SU-DHL-6 (cell line): ENCODE data around the gene METRN.

Source experiments
- CTCF ChIP-seq: fragments of 200-600 bp; sonication (generic); IDR thresholded peaks from one replicate; pipeline ENCODE4 v1.5.1; 2017; ENCODE audit warnings: antibody characterized with exemption, mild to moderate bottlenecking, low read length, moderate library complexity; ENCODE audit not compliant: insufficient read depth, poor library complexity, severe bottlenecking
- EZH2phosphoT487 ChIP-seq: fragments of 200-600 bp; sonication (generic), shearing (Covaris generic); conservative IDR thresholded peaks from 2 replicates; pipeline ENCODE4 v1.6.1; 2018; ENCODE audit warnings: mild to moderate bottlenecking, antibody characterized with exemption, low read length, moderate library complexity, mixed read lengths

- TF ChIP-seq CTCF (no peak), EZH2phosphoT487 (no peak)
Observed at GRCh38 chr16:710500-711075, 4.3 kb upstream of the METRN start.
